Hepatocyte (in vitro differentiated cells): ENCODE measurements around the gene CHMP1A. TPM values are rescaled to one million over a fixed set of nuclear protein-coding genes. Genes with fewer than 3 reads are reported as not detected.

Experiments
- DNase-seq: peaks from one replicate; pipeline ENCODE4 v3.0.0-alpha.2; 2016; ENCODE audit warnings: low spot score
- H2AFZ ChIP-seq: fragments of 200-600 bp; sonication (generic); 2 replicates; pipeline ENCODE4 v1.6.0; 2016; ENCODE audit warnings: antibody characterized with exemption, mild to moderate bottlenecking
- H3K27ac ChIP-seq: fragments of 200-600 bp; sonication (generic); 2 replicates; pipeline ENCODE4 v1.5.1; 2016; ENCODE audit warnings: mild to moderate bottlenecking
- H3K27me3 ChIP-seq: fragments of 200-600 bp; sonication (generic); 2 replicates; pipeline ENCODE4 v1.6.1; 2016
- H3K36me3 ChIP-seq: fragments of 200-600 bp; sonication (generic); replicated peaks from 2 replicates; pipeline ENCODE4 v1.5.1; 2016; ENCODE audit warnings: low read depth; ENCODE audit not compliant: insufficient read depth
- H3K4me1 ChIP-seq: fragments of 200-600 bp; sonication (generic); 2 replicates; pipeline ENCODE4 v1.5.1; 2016; ENCODE audit warnings: mild to moderate bottlenecking, moderate library complexity; ENCODE audit not compliant: insufficient read depth
- H3K4me2 ChIP-seq: fragments of 200-600 bp; sonication (generic); 2 replicates; pipeline ENCODE4 v1.6.0; 2016
- H3K4me3 ChIP-seq: fragments of 200-600 bp; sonication (generic); 2 replicates; pipeline ENCODE4 v1.5.1; 2016; ENCODE audit warnings: mild to moderate bottlenecking
- H3K79me2 ChIP-seq: fragments of 200-600 bp; sonication (generic); 2 replicates; pipeline ENCODE4 v1.6.0; 2017; ENCODE audit warnings: mild to moderate bottlenecking
- H3K9me2 ChIP-seq: fragments of 200-600 bp; sonication (generic); replicated peaks from 2 replicates; pipeline ENCODE4 v1.6.0; 2017; ENCODE audit warnings: mild to moderate bottlenecking; ENCODE audit not compliant: insufficient read depth
- H3K9me3 ChIP-seq: fragments of 200-600 bp; sonication (generic); 2 replicates; pipeline ENCODE4 v1.5.1; 2016; ENCODE audit warnings: low read depth, mild to moderate bottlenecking
- H4K20me1 ChIP-seq: fragments of 200-600 bp; sonication (generic); 2 replicates; pipeline ENCODE4 v1.6.0; 2016; ENCODE audit warnings: mild to moderate bottlenecking; ENCODE audit not compliant: insufficient read depth, poor library complexity, severe bottlenecking
- EZH2 ChIP-seq: fragments of 200-600 bp; sonication (generic); IDR thresholded peaks from 2 replicates; pipeline ENCODE4 v1.6.1; 2016; ENCODE audit warnings: antibody characterized with exemption, mild to moderate bottlenecking, borderline replicate concordance
- EZH2phosphoT487 ChIP-seq: fragments of 200-600 bp; sonication (generic); IDR thresholded peaks from one replicate; pipeline ENCODE4 v1.6.1; 2018; ENCODE audit warnings: antibody characterized with exemption, mild to moderate bottlenecking, low read depth, moderate library complexity; ENCODE audit not compliant: unreplicated experiment, severe bottlenecking
- WGBS: methylation state at CpG from one replicate; pipeline ENCODE4 v1.1.6; 2016; ENCODE audit warnings: low lambda C conversion rate; ENCODE audit errors: missing lambda C conversion rate; 5-methylcytosine and 5-hydroxymethylcytosine counted together
- polyA plus RNA-seq: library from polyadenylated mRNA; unstranded; fragments of >200 nt; fragmentation: Nextera tagmentation; extraction: Ambion mirVana; gene quantifications from 2 replicates; pipeline ENCODE4 v1.2.1, GENCODE V29; 2016
- total RNA-seq: library from RNA; depleted of rRNA; stranded (reverse); fragments of >200 nt; gene quantifications from 2 replicates; pipeline ENCODE4 v1.2.3, GENCODE V29; 2014
- TF ChIP-seq, protein P1 (sequence below): fragments of 200-600 bp; sonication (generic); IDR thresholded peaks from 2 replicates; pipeline ENCODE4 v1.5.1; 2016; ENCODE audit warnings: antibody characterized with exemption, mild to moderate bottlenecking; ENCODE audit not compliant: poor library complexity

Gene CHMP1A
- total and polyA plus RNA-seq, 2 experiments from 2014 or later, result 73.2 to 104 TPM

DNA sequence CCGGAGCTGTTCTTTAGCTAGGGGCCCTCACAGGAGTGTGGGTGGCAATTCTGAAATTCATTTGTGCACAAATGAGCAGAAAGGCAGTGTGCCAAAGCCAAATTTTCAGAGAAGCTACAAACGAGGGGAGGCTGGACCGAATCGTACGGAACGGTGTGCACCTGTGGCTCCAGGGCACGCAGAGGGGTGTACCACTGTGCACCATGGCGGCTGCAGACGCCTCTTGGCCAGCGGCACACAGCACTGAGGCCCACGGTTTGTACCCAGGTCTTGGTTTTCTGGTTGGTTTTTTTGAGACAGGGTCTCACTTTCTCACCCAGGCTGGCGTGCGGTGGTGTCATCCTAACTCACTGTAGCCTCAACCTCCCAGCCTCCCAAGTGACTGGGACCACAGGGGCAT lies 14.9 kb downstream of the CHMP1A start:
- no peak for DNase-seq
- Histone ChIP-seq H3K4me2 (no peak overlapping the region), H3K9me2 (no peaks in the 10 kb centered on the region), H3K27me3 (no peaks in the 10 kb centered on the region), H3K79me2 (no peaks in the 10 kb centered on the region), H3K27ac (no peak overlapping the region), H3K4me1 (peaks cover 7% of the 10 kb centered on the region), H4K20me1 (no peaks in the 10 kb centered on the region), H3K9me3 (no peaks in the 10 kb centered on the region), H2AFZ (no peak overlapping the region), H3K4me3 (no peak overlapping the region), H3K36me3 (no peaks in the 10 kb centered on the region)
- no peak for TF ChIP-seq EZH2
- whole genome bisulfite sequencing, result 89% methylated on average over 13 of the region's 13 CpGs

DNA sequence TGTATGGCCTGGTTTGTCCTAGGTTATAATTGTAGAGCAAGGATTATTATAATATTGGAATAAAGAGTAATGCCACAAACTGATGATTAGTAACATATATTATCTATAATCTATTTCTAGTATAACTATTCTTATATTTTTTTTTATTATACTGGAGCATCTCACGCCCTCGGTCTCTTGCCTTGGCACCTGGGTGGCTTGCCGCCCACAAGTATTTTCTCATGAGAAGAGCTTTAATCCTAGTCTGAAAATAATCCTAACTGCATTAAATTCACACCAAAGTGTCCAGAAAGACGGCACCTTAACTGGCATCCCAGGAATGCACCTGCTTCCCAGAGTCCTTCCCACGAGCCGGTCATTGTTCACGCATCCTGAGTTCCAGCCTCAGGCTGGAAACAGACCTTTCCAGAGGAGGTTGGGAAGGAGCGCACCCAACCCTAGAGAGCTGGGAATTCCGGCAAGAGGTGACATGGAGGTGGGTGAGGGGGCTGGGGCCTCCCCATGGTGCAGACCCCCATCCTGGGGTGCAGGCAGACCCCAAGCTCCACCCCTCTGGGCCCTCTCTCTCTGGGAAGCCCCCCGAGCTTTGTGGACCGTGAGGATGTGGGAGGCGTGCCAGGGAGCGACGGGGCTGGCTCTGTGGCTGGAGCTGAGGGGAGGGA lies 15.9 kb downstream of the CHMP1A start:
- Histone ChIP-seq H3K27me3 (no peaks in the 10 kb centered on the region), H3K79me2 (no peaks in the 10 kb centered on the region), H3K9me2 (no peaks in the 10 kb centered on the region), H4K20me1 (no peaks in the 10 kb centered on the region), H3K9me3 (no peaks in the 10 kb centered on the region), H3K4me3 (no peak overlapping the region), H3K4me2 (peak overlapping the region; percentile 81), H3K27ac (no peak overlapping the region), H2AFZ (no peak overlapping the region), H3K36me3 (no peaks in the 10 kb centered on the region), H3K4me1 (peaks cover 7% of the 10 kb centered on the region)
- no peak for DNase-seq
- TF ChIP-seq, protein P1, sequence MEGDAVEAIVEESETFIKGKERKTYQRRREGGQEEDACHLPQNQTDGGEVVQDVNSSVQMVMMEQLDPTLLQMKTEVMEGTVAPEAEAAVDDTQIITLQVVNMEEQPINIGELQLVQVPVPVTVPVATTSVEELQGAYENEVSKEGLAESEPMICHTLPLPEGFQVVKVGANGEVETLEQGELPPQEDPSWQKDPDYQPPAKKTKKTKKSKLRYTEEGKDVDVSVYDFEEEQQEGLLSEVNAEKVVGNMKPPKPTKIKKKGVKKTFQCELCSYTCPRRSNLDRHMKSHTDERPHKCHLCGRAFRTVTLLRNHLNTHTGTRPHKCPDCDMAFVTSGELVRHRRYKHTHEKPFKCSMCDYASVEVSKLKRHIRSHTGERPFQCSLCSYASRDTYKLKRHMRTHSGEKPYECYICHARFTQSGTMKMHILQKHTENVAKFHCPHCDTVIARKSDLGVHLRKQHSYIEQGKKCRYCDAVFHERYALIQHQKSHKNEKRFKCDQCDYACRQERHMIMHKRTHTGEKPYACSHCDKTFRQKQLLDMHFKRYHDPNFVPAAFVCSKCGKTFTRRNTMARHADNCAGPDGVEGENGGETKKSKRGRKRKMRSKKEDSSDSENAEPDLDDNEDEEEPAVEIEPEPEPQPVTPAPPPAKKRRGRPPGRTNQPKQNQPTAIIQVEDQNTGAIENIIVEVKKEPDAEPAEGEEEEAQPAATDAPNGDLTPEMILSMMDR, result no peak
- no peak for TF ChIP-seq EZH2
- no peak for TF ChIP-seq EZH2phosphoT487
- WGBS, result 65% methylated on average over 13 of the region's 14 CpGs

DNA sequence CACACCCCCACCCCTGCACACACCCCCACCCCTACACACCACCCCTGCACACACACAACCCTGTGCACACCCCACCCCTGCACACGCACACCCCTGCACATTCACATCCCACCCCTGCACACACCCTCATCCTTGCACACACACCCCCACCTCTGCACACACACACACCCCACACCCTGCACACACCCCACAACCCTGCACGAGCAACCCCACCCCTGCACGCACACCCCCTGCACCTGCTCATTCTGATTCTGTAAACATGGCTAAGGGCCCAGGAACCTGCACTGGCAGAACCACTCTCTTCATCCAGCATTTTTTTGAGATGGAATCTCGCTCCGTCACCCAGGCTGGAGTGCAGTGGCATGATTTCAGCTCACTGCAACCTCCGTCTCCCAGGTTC lies 18.1 kb downstream of the CHMP1A start:
- TF ChIP-seq, protein P1, result no peak
- TF ChIP-seq EZH2, result no peak
- TF ChIP-seq EZH2phosphoT487, result no peak
- WGBS, result 96% methylated on average over 5 of the region's 6 CpGs
- H3K27ac ChIP-seq, result no peak overlapping the region
- H2AFZ ChIP-seq, result no peak overlapping the region
- H3K4me2 ChIP-seq, result no peak overlapping the region
- no peaks in the 10 kb centered on the region for H3K9me2 ChIP-seq
- H3K4me3 ChIP-seq, result no peak overlapping the region
- H3K9me3 ChIP-seq, result no peaks in the 10 kb centered on the region
- H4K20me1 ChIP-seq, result no peaks in the 10 kb centered on the region
- no peak for DNase-seq
- H3K27me3 ChIP-seq, result no peaks in the 10 kb centered on the region
- H3K4me1 ChIP-seq, result peaks cover 7% of the 10 kb centered on the region
- no peaks in the 10 kb centered on the region for H3K36me3 ChIP-seq
- H3K79me2 ChIP-seq, result no peaks in the 10 kb centered on the region

DNA sequence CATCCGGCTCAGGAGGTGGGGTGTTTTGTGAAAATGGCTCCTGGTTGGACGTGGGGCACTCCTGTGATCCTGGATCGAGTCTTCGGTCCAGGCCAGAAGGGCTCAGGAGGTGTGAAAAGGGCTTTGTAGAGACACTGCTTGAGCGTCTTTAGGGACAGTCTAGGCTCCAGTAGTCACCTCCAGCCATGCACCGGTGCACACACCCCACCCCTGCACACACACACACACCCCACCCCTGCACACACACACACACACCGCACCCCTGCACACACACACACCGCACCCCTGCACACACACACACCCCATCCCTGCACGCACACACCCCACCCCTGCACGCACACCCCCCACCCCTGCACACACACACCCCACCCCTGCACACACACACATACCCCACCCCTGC lies 19.1 kb downstream of the CHMP1A start:
- Histone ChIP-seq H3K27ac (no peak overlapping the region), H3K9me2 (no peaks in the 10 kb centered on the region), H2AFZ (no peak overlapping the region), H3K4me2 (no peak overlapping the region), H3K4me3 (no peak overlapping the region), H4K20me1 (no peaks in the 10 kb centered on the region), H3K79me2 (no peaks in the 10 kb centered on the region), H3K9me3 (no peaks in the 10 kb centered on the region), H3K36me3 (no peaks in the 10 kb centered on the region), H3K27me3 (no peaks in the 10 kb centered on the region), H3K4me1 (peaks cover 7% of the 10 kb centered on the region)
- TF ChIP-seq, protein P1, result no peak
- TF ChIP-seq EZH2phosphoT487 (no peak), EZH2 (no peak)
- DNase-seq, result no peak
- WGBS, result 92% methylated on average over 5 of the region's 10 CpGs
